Measurements from ENCODE around the gene WIZ. TPM values are rescaled to one million over a fixed set of nuclear protein-coding genes. Genes with fewer than 3 reads are reported as not detected.

Gene WIZ
- total RNA-seq, 1 experiment from 2014 or later: 27.3 TPM

DNA sequence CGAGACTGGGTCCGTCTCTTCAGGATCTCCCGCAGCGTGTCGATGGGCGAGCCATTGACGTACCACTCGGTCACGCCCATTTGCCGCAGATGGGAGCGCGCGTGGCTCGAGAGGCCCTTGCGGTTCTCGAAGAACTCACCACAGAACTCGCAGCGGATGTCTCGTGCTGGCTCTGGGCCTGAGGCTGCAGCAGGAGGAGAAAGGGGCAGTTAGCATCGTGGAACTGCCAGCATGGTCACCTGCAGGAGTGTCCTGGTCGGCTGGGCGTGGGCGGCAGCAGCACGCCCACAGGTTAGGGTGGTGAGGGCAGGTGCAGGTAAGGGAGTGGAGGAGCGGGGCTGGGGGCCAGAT lies 22.4 kb downstream of the WIZ start:
- Histone ChIP-seq H3K4me3 (no peak overlapping the region), H3K27ac (no peak overlapping the region), H3K4me2 (no peak overlapping the region), H3K9me3 (ENCODE audit: insufficient read depth, low read depth) (no peaks in the 10 kb centered on the region), H4K20me1 (ENCODE audit: insufficient read depth) (peaks cover 18% of the 10 kb centered on the region), H3K36me3 (ENCODE audit: low read depth) (peaks cover 17% of the 10 kb centered on the region; the same call in 1 of the 2 replicates), H3F3A (ENCODE audit: insufficient read depth, low read depth) (peaks cover 8% of the 10 kb centered on the region; the same call in 1 of the 2 replicates), H3K9me2 (ENCODE audit: insufficient read depth) (no peaks in the 10 kb centered on the region), H3K79me2 (ENCODE audit: low read depth) (peaks cover 39% of the 10 kb centered on the region), H2AFZ (no peak overlapping the region), H3K4me1 (replicated peaks; ENCODE audit: insufficient read depth) (peaks cover 12% of the 10 kb centered on the region), H3K27me3 (ENCODE audit: insufficient read depth, low read depth) (no peaks in the 10 kb centered on the region)
- POLR2A ChIA-PET (ENCODE audit: unreplicated experiment): no interaction called here
- intact Hi-C loops (cut with micrococcal nuclease; ENCODE audit: unreplicated experiment): no loop called here
- peak in 1 of 2 experiments; percentile 11 for DNase-seq
- CTCF ChIA-PET: no interaction called here
- TF ChIP-seq EZH2 (IDR thresholded peaks at IDR 0.05; ENCODE audit: low read depth): no peak
- TF ChIP-seq, protein P1, sequence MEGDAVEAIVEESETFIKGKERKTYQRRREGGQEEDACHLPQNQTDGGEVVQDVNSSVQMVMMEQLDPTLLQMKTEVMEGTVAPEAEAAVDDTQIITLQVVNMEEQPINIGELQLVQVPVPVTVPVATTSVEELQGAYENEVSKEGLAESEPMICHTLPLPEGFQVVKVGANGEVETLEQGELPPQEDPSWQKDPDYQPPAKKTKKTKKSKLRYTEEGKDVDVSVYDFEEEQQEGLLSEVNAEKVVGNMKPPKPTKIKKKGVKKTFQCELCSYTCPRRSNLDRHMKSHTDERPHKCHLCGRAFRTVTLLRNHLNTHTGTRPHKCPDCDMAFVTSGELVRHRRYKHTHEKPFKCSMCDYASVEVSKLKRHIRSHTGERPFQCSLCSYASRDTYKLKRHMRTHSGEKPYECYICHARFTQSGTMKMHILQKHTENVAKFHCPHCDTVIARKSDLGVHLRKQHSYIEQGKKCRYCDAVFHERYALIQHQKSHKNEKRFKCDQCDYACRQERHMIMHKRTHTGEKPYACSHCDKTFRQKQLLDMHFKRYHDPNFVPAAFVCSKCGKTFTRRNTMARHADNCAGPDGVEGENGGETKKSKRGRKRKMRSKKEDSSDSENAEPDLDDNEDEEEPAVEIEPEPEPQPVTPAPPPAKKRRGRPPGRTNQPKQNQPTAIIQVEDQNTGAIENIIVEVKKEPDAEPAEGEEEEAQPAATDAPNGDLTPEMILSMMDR (conservative IDR thresholded peaks at IDR 0.05): no peak
- no TSS peak for BruUV-seq (replicated peaks)

DNA sequence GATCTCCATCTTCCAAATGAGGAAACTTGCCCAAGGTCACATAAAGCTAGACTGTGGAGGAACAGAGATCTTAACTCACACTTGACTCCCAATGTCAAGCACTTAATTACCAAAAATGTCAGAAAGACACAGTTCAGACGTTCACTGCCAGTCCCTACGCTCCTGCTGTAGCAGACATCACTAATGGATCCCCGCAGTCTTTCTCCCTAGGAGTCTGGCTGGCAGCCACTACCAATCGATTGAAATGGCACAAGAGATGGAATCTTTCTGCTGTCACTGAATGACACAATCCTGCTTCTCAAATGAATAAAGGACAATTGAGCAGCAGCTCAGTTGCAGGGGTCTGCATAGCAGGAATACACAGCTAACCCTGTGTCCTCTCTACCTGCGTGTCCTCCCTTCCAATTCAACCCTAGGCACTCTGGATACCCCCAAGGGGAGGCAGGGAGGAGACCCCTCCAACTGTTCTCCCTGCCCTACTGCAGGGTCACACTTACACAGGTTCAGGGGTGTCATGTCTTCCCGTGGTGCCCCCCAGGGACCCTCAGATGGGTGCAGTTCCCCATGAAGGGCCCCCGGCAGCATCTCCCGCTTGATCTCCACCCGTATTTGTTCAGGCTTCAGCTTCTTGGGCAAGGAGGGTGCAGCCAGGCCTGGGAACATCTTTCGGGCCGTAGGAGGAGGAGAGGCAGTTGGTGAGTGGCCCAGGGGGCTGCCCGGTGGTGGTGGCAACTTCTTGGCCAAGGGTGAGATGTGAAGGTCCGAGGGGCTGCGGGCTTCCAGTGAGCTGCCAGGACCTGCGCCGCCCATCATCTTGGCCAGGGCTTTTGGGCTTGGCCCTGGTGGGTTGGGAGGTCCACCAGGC lies 23.0 kb downstream of the WIZ start:
- intact Hi-C loops (cut with micrococcal nuclease; ENCODE audit: unreplicated experiment): no loop called here
- BruUV-seq (replicated peaks): no TSS peak
- Histone ChIP-seq H3K79me2 (ENCODE audit: low read depth) (peaks cover 34% of the 10 kb centered on the region), H3K27me3 (ENCODE audit: insufficient read depth, low read depth) (no peaks in the 10 kb centered on the region), H3K4me1 (replicated peaks; ENCODE audit: insufficient read depth) (peaks cover 12% of the 10 kb centered on the region), H3K4me3 (no peak overlapping the region), H3K9me2 (ENCODE audit: insufficient read depth) (no peaks in the 10 kb centered on the region), H3K36me3 (ENCODE audit: low read depth) (peaks cover 17% of the 10 kb centered on the region; the same call in 1 of the 2 replicates), H4K20me1 (ENCODE audit: insufficient read depth) (peaks cover 18% of the 10 kb centered on the region), H3F3A (ENCODE audit: insufficient read depth, low read depth) (peaks cover 9% of the 10 kb centered on the region; the same call in 1 of the 2 replicates), H3K9me3 (ENCODE audit: insufficient read depth, low read depth) (no peaks in the 10 kb centered on the region), H3K4me2 (no peak overlapping the region), H3K27ac (no peak overlapping the region), H2AFZ (no peak overlapping the region)
- CTCF ChIA-PET: no interaction called here
- TF ChIP-seq EZH2 (IDR thresholded peaks at IDR 0.05; ENCODE audit: low read depth): no peak
- TF ChIP-seq, protein P1 (conservative IDR thresholded peaks at IDR 0.05): no peak
- DNase-seq: peak in 1 of 2 experiments; percentile 31
- POLR2A ChIA-PET (ENCODE audit: unreplicated experiment): no interaction called here

DNA sequence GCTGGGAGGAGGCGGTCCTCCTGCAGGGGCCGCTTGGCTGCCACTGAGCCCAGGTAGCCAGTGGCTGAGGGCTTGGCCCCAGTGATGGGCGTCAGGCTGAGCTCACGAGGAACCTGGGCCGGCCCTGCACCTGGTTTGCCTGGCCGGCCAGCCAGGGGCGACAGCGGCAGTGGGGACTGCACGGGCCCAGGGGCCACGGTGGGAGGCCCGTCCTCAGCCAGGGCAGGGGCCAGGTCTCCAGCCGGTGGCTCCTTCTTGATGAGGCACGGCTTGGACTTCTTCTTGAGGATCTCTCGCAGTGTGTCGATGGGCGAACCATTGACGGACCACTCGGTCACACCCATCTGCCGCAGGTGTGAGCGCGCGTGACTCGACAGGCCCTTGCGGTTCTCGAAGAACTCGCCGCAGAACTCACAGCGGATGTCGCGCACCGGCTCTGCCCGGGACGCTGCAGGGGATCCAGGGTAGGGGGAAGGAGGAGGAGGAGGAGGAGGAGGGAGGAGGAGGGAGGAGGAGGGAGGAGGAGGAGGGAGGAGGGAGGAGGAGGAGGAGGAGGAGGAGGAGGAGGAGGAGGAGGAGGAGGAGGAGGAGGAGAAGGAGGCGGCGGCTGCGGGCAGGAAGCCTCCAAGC lies 24.3 kb downstream of the WIZ start:
- CTCF ChIA-PET: no interaction called here
- no TSS peak for BruUV-seq (replicated peaks)

More for the DNA sequence above, 24.3 kb downstream of the WIZ start:
- H4K20me1 ChIP-seq (ENCODE audit: insufficient read depth): peaks cover 12% of the 10 kb centered on the region
- no peaks in the 10 kb centered on the region for H3K27me3 ChIP-seq (ENCODE audit: insufficient read depth, low read depth)
- no peaks in the 10 kb centered on the region for H3K4me1 ChIP-seq (replicated peaks; ENCODE audit: insufficient read depth)
- no peaks in the 10 kb centered on the region for H3K9me2 ChIP-seq (ENCODE audit: insufficient read depth)
- POLR2A ChIA-PET (ENCODE audit: unreplicated experiment): no interaction called here
- H3K4me3 ChIP-seq: no peak overlapping the region
- peaks cover 17% of the 10 kb centered on the region; the same call in 1 of the 2 replicates for H3K36me3 ChIP-seq (ENCODE audit: low read depth)
- intact Hi-C loops (cut with micrococcal nuclease; ENCODE audit: unreplicated experiment): no loop called here
- no peak overlapping the region for H3K4me2 ChIP-seq
- TF ChIP-seq, protein P1 (conservative IDR thresholded peaks at IDR 0.05): no peak
- no peak for TF ChIP-seq EZH2 (IDR thresholded peaks at IDR 0.05; ENCODE audit: low read depth)
- H2AFZ ChIP-seq: no peak overlapping the region
- H3F3A ChIP-seq (ENCODE audit: insufficient read depth, low read depth): peaks cover 16% of the 10 kb centered on the region; the same call in 1 of the 2 replicates
- DNase-seq: no peak
- H3K9me3 ChIP-seq (ENCODE audit: insufficient read depth, low read depth): no peaks in the 10 kb centered on the region
- H3K79me2 ChIP-seq (ENCODE audit: low read depth): peaks cover 21% of the 10 kb centered on the region
- no peak overlapping the region for H3K27ac ChIP-seq

All from PC-9 (cell line).